22Rv1 (cell line): ENCODE data around the gene PPP2R5E.

Source experiments
- H3K27ac ChIP-seq: fragments of 450-650 bp; 2 replicates; pipeline ENCODE4 v1.5.1; 2017
- CTCF ChIP-seq: fragments of 450-650 bp; IDR thresholded peaks from 2 replicates; pipeline ENCODE4 v1.5.1; 2017; ENCODE audit warnings: mild to moderate bottlenecking
- ZFX ChIP-seq: fragments of 450-650 bp; IDR thresholded peaks from 2 replicates; pipeline ENCODE4 v1.6.1; 2017; ENCODE audit warnings: antibody characterized with exemption, borderline replicate concordance

Gene PPP2R5E

GRCh38 chr14:63421226-63421625, 122.0 kb downstream of the PPP2R5E start:
- no peak for TF ChIP-seq ZFX
- no peak for TF ChIP-seq CTCF
- no peak overlapping the region for H3K27ac ChIP-seq

GRCh38 chr14:63418020-63418419, 125.2 kb downstream of the PPP2R5E start:
- TF ChIP-seq CTCF (no peak), ZFX (no peak)
- no peak overlapping the region for H3K27ac ChIP-seq

GRCh38 chr14:63413009-63413408, 130.2 kb downstream of the PPP2R5E start:
- TF ChIP-seq CTCF (no peak), ZFX (no peak)

GRCh38 chr14:63406333-63406732, 136.8 kb downstream of the PPP2R5E start:
- TF ChIP-seq ZFX (no peak), CTCF (no peak)
- H3K27ac ChIP-seq = no peak overlapping the region

More at GRCh38 chr14:63413009-63413408, 130.2 kb downstream of the PPP2R5E start:
- H3K27ac ChIP-seq = no peak overlapping the region

- H3K27ac ChIP-seq = no peak overlapping the region
- TF ChIP-seq CTCF = no peak
Measured at GRCh38 chr14:63405715-63406114, 137.5 kb downstream of the PPP2R5E start.

- H3K27ac ChIP-seq = peak overlapping the region; percentile 27; the same call in 1 of the 2 replicates
- no peak for TF ChIP-seq CTCF
Measured at GRCh38 chr14:63404906-63405305, 138.3 kb downstream of the PPP2R5E start.

- H3K27ac ChIP-seq = no peak overlapping the region
Measured at GRCh38 chr14:63401646-63402045, 141.5 kb downstream of the PPP2R5E start.

More at GRCh38 chr14:63401646-63402045, 141.5 kb downstream of the PPP2R5E start:
- TF ChIP-seq ZFX = no peak
- TF ChIP-seq CTCF = no peak
